ENCODE measurements around the gene CFAP141. TPM values are rescaled to one million over a fixed set of nuclear protein-coding genes. Genes with fewer than 3 reads are reported as not detected.

The CFAP141 gene
- total and polyA plus RNA-seq, 4 experiments from 2014 or later: not detected

DNA sequence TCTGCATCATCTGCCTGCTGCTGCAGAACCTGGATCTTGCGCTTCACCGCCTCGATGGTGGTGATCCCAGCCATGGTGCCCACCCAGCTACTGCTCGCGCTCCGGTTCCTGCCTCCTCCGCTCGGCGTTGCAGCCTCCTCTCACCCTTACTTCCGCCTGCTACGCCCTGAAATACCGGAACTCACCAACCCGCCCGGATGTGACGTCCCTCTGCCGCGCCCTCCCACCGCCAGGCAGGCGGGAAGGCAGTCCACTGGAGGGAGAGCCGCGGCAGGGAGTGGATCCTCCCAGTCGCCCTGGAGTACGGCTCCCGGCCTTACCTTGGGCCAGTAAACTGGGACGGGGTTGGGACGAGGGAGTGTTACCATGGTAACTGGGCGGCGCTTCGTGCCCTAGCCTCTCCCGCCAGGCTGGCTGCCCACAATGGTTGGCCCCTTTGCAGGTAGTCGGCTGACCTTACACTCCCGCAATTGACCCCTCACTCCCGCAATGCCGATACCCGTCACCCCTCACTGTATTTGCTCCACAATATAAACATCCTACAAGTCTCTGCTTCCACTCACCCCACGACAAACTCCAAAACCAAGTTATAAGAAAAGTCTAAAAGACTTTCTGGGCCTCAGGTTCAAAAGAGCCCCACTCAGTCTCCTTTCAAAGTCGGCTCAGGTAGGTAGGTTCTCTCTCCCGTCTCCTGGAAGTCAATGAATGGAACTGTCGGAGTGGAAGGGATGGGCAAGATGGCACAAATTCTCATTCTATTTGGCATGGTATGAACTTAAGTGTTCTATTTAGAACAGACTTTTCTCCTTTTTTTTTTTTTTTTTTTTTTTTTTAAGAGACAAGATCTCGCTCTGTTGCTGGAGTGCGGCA lies 22.9 kb downstream of the CFAP141 start:
- H3K27me3 ChIP-seq (ENCODE audit: insufficient read depth, low read length): no peaks in the 10 kb centered on the region
- H3K4me3 ChIP-seq (ENCODE audit: low read length in 2 of 2): peak overlapping the region; percentile 74 to 90
- CTCF ChIA-PET (ENCODE audit: partially characterized antibody): interaction anchor here (0.9 to 1.6 kb wide), 4 partner anchors 15 to 147 kb away, joined by 3 to 9 read pairs (median 4); partner anchors contain the start of gene UBAP2L
- H3K4me3 Mint-ChIP-seq: peak overlapping the region; percentile 99 to 100 (median 100)
- intact Hi-C loops (cut with micrococcal nuclease): loop anchor here (1.0 to 10.0 kb wide), 4 partner anchors 36 to 282 kb away; partner anchors contain the start of genes RPS27 and UBAP2L
- peaks cover 14% of the 10 kb centered on the region for H3K36me3 ChIP-seq (ENCODE audit: insufficient read depth, low read length)
- peak overlapping the region; percentile 93 for H3K27ac ChIP-seq (ENCODE audit: low read depth, low read length)
- no peaks in the 10 kb centered on the region for H3K27me3 Mint-ChIP-seq
- peaks cover 34 to 62% (median 46%) of the 10 kb centered on the region in 4 donors for H3K4me1 Mint-ChIP-seq
- H3K36me3 Mint-ChIP-seq: peaks cover 14 to 36% of the 10 kb centered on the region in 2 donors
- H3K9me3 Mint-ChIP-seq: peaks cover 0 to 2% (median 0%) of the 10 kb centered on the region in 8 donors
- H3K9me3 ChIP-seq (ENCODE audit: control insufficient read depth in 1 of 2, low read length in 2 of 2): no peaks in the 10 kb centered on the region
- DNase-seq: peak; percentile 91 to 96 (median 92)
- POLR2A ChIA-PET (ENCODE audit: partially characterized antibody): interaction anchor here (0.6 to 4.9 kb wide), 8 partner anchors 12 to 282 kb away, joined by 3 to 71 read pairs (median 4); partner anchors contain the start of genes JTB and RPS27
- H3K27ac Mint-ChIP-seq: peak overlapping the region; percentile 98 to 100 (median 100)
- peaks cover 42% of the 10 kb centered on the region for H3K4me1 ChIP-seq (ENCODE audit: insufficient read depth, low read length)

DNA sequence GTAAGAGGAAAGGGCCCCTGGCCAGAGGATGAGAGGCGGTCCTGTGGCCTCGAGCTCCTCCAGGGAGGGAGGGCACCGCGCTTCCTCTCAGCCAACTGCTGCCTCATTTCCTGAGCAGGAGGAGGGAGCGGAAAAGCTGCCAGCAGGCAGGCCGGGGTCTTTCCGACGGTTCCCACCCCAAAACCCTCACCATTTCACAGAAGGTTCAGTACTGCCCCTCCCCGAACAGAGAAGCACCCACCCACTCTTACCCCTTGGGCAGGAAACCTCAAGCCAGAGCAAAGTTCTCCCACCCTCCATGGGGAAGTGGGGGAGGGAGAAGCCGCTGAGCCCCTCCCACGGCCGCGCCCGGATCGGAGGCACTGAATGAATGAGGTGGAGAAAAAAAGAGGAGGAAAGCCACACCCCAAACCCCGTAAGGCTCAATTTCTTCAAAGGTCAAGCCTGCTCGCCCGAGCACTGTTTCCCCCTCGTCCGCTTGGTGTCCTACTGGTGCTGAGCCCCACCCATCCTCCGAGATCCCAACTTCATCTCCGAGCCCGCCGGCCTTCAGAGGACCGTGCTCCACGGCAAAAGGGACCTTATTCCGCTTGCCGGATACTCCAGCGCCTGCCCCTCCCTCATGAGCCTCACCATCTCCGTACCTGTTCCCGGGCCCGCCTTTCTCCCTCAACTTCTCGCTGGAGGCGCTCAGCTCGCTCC lies 23.6 kb downstream of the CFAP141 start:
- Mint-ChIP-seq H3K27me3 (no peaks in the 10 kb centered on the region), H3K4me1 (peaks cover 41 to 70% (median 53%) of the 10 kb centered on the region in 4 donors), H3K9me3 (peaks cover 0 to 2% (median 0%) of the 10 kb centered on the region in 8 donors), H3K4me3 (peak overlapping the region; percentile 99 to 100 (median 100)), H3K27ac (peak overlapping the region; percentile 98 to 100 (median 100)), H3K36me3 (peaks cover 14 to 41% of the 10 kb centered on the region in 2 donors)
- Histone ChIP-seq H3K9me3 (ENCODE audit: control insufficient read depth in 1 of 2, low read length in 2 of 2) (no peaks in the 10 kb centered on the region), H3K4me1 (ENCODE audit: insufficient read depth, low read length) (peaks cover 50% of the 10 kb centered on the region), H3K4me3 (ENCODE audit: low read length in 2 of 2) (peak overlapping the region; percentile 74 to 90), H3K27me3 (ENCODE audit: insufficient read depth, low read length) (no peaks in the 10 kb centered on the region), H3K36me3 (ENCODE audit: insufficient read depth, low read length) (peaks cover 14% of the 10 kb centered on the region), H3K27ac (ENCODE audit: low read depth, low read length) (peak overlapping the region; percentile 93)
- intact Hi-C loops (cut with micrococcal nuclease): loop anchor here (1.0 to 10.0 kb wide), 5 partner anchors 25 to 282 kb away; partner anchors contain the start of genes RPS27 and UBAP2L
- peak; percentile 68 to 83 (median 71) for DNase-seq
- CTCF ChIA-PET (ENCODE audit: partially characterized antibody): interaction anchor here (0.9 to 1.5 kb wide), 3 partner anchors 24 to 151 kb away, joined by 3 to 4 read pairs (median 3); no protein-coding TSS in a partner anchor
- POLR2A ChIA-PET (ENCODE audit: partially characterized antibody): interaction anchor here (0.7 to 4.9 kb wide), 13 partner anchors 11 to 283 kb away, joined by 3 to 71 read pairs (median 4); partner anchors contain the start of genes JTB and RPS27

DNA sequence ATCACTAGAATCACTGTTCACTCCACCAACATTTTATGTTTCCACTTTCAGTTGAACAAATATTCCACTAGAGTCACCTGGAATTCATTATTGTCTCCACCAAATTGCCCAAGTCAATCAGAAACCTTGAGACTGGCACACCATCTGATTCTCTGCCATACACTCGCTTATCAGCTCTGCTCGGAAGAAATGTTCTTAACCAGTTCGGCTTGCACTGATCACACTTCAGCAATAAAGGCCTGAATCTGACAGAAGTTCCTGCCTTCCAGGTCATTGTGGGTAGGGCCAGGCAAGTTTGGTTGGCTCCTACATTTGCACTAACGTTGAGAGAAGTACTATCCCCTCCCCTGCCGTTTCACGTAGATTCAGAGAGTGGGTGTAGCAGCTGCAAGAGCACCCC lies 24.2 kb downstream of the CFAP141 start:
- intact Hi-C loops (cut with micrococcal nuclease): loop anchor here (1.0 to 10.0 kb wide), 4 partner anchors 25 to 283 kb away; partner anchors contain the start of gene RPS27

DNA sequence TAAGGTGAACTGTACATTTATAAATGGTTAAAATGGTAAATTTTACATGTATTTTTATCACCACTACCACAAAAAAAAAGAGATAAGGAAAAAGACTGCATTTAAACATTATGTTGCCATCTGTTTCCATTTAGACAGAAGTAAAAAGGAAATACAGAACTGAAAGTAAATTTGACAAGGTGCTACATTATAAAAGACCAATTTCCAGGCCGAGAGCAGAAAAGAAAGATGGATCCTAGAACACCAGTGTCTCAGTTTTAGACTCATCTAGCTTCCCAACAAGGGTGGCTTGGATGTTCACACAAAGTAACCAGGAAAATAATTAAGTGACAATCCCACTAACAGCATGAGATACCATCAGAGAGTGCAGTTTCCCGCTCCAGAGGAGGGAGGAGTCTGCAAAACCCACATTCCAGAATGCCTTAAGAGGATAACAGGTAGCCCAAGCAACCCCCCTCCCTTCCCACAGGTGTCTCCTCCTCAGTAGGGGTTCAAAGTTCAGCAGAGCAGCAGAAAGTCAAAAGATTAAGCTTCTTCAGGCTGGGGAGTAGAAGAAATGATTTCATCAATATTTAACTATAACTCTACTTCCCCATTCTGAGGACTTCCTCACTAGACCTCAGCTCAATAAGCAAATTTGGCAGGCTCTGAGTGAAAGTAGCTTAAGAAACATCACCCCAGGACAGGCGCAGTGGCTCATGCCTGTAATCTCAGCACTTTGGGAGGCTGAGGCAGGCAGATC lies 26.0 kb downstream of the CFAP141 start:
- H3K4me3 Mint-ChIP-seq: peak overlapping the region; percentile 76 to 100 (median 84)
- peaks cover 23 to 60% of the 10 kb centered on the region in 2 donors for H3K36me3 Mint-ChIP-seq
- H3K27ac Mint-ChIP-seq: peak overlapping the region; percentile 80 to 98 (median 94)
- peak overlapping the region in 1 of 2 donors; percentile 3 for H3K4me3 ChIP-seq (ENCODE audit: low read length in 2 of 2)
- POLR2A ChIA-PET (ENCODE audit: partially characterized antibody): interaction anchor here (1.0 to 4.9 kb wide), 5 partner anchors 15 to 794 kb away, joined by 3 to 71 read pairs (median 4); partner anchors contain the start of genes CKS1B and RPS27
- H3K4me1 Mint-ChIP-seq: peaks cover 55 to 85% (median 68%) of the 10 kb centered on the region in 4 donors
- H3K27ac ChIP-seq (ENCODE audit: low read depth, low read length): peak overlapping the region; percentile 63
- intact Hi-C loops (cut with micrococcal nuclease): loop anchor here (5.0 to 10.0 kb wide), 2 partner anchors 33 to 285 kb away; no protein-coding TSS in a partner anchor
- no peaks in the 10 kb centered on the region for H3K9me3 ChIP-seq (ENCODE audit: control insufficient read depth in 1 of 2, low read length in 2 of 2)
- H3K27me3 ChIP-seq (ENCODE audit: insufficient read depth, low read length): no peaks in the 10 kb centered on the region
- no peak for DNase-seq
- peaks cover 24% of the 10 kb centered on the region for H3K36me3 ChIP-seq (ENCODE audit: insufficient read depth, low read length)
- peaks cover 0 to 2% (median 0%) of the 10 kb centered on the region in 8 donors for H3K9me3 Mint-ChIP-seq
- CTCF ChIA-PET (ENCODE audit: partially characterized antibody): interaction anchor here (1.2 to 1.7 kb wide), 3 partner anchors 19 to 23 kb away, joined by 4 to 6 read pairs (median 6); no protein-coding TSS in a partner anchor
- peaks cover 72% of the 10 kb centered on the region for H3K4me1 ChIP-seq (ENCODE audit: insufficient read depth, low read length)
- H3K27me3 Mint-ChIP-seq: no peaks in the 10 kb centered on the region

More for the DNA sequence above, 24.2 kb downstream of the CFAP141 start:
- Histone ChIP-seq H3K36me3 (ENCODE audit: insufficient read depth, low read length) (peaks cover 14% of the 10 kb centered on the region), H3K9me3 (ENCODE audit: control insufficient read depth in 1 of 2, low read length in 2 of 2) (no peaks in the 10 kb centered on the region), H3K27me3 (ENCODE audit: insufficient read depth, low read length) (no peaks in the 10 kb centered on the region), H3K4me1 (ENCODE audit: insufficient read depth, low read length) (peaks cover 56% of the 10 kb centered on the region), H3K4me3 (ENCODE audit: low read length in 2 of 2) (peak overlapping the region; percentile 74 to 90), H3K27ac (ENCODE audit: low read depth, low read length) (peak overlapping the region; percentile 93)
- Mint-ChIP-seq H3K27me3 (no peaks in the 10 kb centered on the region), H3K4me3 (peak overlapping the region; percentile 99 to 100 (median 100)), H3K27ac (peak overlapping the region; percentile 98 to 100 (median 100)), H3K4me1 (peaks cover 46 to 75% (median 58%) of the 10 kb centered on the region in 4 donors), H3K9me3 (peaks cover 0 to 2% (median 0%) of the 10 kb centered on the region in 8 donors), H3K36me3 (peaks cover 14 to 46% of the 10 kb centered on the region in 2 donors)
- POLR2A ChIA-PET (ENCODE audit: partially characterized antibody): interaction anchor here (0.7 to 4.9 kb wide), 13 partner anchors 11 to 283 kb away, joined by 3 to 71 read pairs (median 4); partner anchors contain the start of genes JTB and RPS27
- CTCF ChIA-PET (ENCODE audit: partially characterized antibody): interaction anchor here (1.4 to 1.5 kb wide), 2 partner anchors 148 to 151 kb away, joined by 3 to 4 read pairs; no protein-coding TSS in a partner anchor
- no peak for DNase-seq

DNA sequence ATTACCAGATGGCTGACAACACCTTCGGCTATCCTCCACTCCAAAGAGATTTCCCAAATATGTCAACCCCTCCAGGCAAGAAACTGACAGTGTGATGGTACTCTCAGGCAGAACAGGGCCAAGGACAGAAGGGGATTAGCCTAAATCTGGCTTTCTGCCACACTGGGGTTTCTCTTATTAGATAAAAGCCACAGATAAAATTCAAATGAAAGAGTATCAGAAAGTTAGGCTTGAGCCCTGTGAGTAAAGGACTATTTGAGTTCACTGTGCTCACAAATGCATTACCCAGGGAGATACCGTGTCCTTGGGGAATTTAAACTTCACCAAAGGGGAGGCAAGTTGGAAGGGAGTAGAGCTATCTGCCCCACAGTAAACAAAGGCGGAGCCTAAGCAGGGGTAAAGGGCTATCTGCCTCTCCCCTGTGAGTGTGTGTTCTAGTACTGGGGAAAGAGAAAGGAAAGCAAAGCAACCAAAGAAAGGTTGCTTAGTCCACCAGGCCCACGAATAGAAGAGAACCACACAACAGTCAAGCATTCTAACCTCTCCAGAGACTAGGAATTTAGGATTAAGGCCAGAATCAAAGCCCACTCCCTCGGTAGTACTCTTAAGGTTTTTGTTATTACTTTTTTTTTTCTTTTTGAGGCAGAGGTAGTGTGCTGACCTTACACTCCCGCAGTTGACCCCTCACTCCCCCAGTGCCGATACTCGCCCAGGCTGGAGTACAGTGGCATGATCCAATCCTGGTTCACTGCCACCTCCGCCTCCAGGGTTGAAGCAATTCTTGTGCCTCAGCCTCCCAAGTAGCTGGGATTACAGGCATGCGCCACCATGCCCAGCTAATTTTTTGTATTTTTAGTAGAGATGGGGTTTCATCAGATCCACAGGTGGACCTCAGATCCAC lies 27.0 kb downstream of the CFAP141 start:
- H3K36me3 ChIP-seq (ENCODE audit: insufficient read depth, low read length): peaks cover 24% of the 10 kb centered on the region
- POLR2A ChIA-PET (ENCODE audit: partially characterized antibody): interaction anchor here (0.8 to 5.0 kb wide), 5 partner anchors 9 to 189 kb away, joined by 3 to 71 read pairs (median 35); partner anchors contain the start of gene RPS27
- Mint-ChIP-seq H3K9me3 (peaks cover 0 to 2% (median 0%) of the 10 kb centered on the region in 8 donors), H3K27ac (peak overlapping the region; percentile 87 to 98 (median 94)), H3K4me3 (peak overlapping the region; percentile 66 to 100 (median 80)), H3K36me3 (peaks cover 31 to 67% of the 10 kb centered on the region in 2 donors), H3K27me3 (no peaks in the 10 kb centered on the region), H3K4me1 (peaks cover 55 to 85% (median 71%) of the 10 kb centered on the region in 4 donors)
- no peak for DNase-seq
- H3K4me3 ChIP-seq (ENCODE audit: low read length in 2 of 2): peak overlapping the region in 1 of 2 donors; percentile 15
- CTCF ChIA-PET (ENCODE audit: partially characterized antibody): interaction anchor here (1.1 to 1.7 kb wide), 2 partner anchors 21 to 225 kb away, joined by 4 to 6 read pairs; no protein-coding TSS in a partner anchor
- no peaks in the 10 kb centered on the region for H3K27me3 ChIP-seq (ENCODE audit: insufficient read depth, low read length)
- intact Hi-C loops (cut with micrococcal nuclease): no loop called here
- peak overlapping the region; percentile 63 for H3K27ac ChIP-seq (ENCODE audit: low read depth, low read length)
- no peaks in the 10 kb centered on the region for H3K9me3 ChIP-seq (ENCODE audit: control insufficient read depth in 1 of 2, low read length in 2 of 2)
- H3K4me1 ChIP-seq (ENCODE audit: insufficient read depth, low read length): peaks cover 72% of the 10 kb centered on the region
